WERI-Rb-1 (cell line): ENCODE results near the gene LRAT.

Experiments used
- DNase-seq: peaks from one replicate; pipeline ENCODE4 v3.0.0-alpha.2; 2020
- H3K27ac ChIP-seq: fragments of 250-450 bp; sonication (Bioruptor Pico); 2 replicates; pipeline ENCODE4 v1.5.1; 2020; ENCODE audit warnings: mild to moderate bottlenecking, moderate library complexity
- H3K27me3 ChIP-seq: fragments of 250-450 bp; sonication (Bioruptor Pico); 2 replicates; pipeline ENCODE4 v1.5.1; 2021; ENCODE audit warnings: mild to moderate bottlenecking, low read depth, moderate library complexity; ENCODE audit not compliant: insufficient read depth, severe bottlenecking
- H3K36me3 ChIP-seq: fragments of 250-450 bp; sonication (Bioruptor Pico); 2 replicates; pipeline ENCODE4 v1.5.1; 2020; ENCODE audit warnings: mild to moderate bottlenecking, moderate library complexity
- H3K4me3 ChIP-seq: 2 replicates; pipeline ENCODE4 v1.5.1; 2011; ENCODE audit warnings: low read depth, mild to moderate bottlenecking, control low read depth, low read length
- H3K9me3 ChIP-seq: fragments of 250-450 bp; sonication (Bioruptor Pico); 2 replicates; pipeline ENCODE4 v1.5.1; 2021; ENCODE audit warnings: mild to moderate bottlenecking, moderate library complexity; ENCODE audit not compliant: severe bottlenecking
- CTCF ChIP-seq: IDR thresholded peaks from 2 replicates; pipeline ENCODE4 v1.5.1; 2011; ENCODE audit warnings: low read depth, mild to moderate bottlenecking, control low read depth, inconsistent platforms, low read length

Gene LRAT

GRCh38 chr4:154741131-154741665 is 2.6 kb upstream of the LRAT start:
- no peak for DNase-seq
- H3K4me3 ChIP-seq, result no peak overlapping the region
- H3K36me3 ChIP-seq, result no peaks in the 10 kb centered on the region
- H3K27me3 ChIP-seq, result no peaks in the 10 kb centered on the region
- no peak overlapping the region for H3K27ac ChIP-seq
- TF ChIP-seq CTCF, result no peak
- no peaks in the 10 kb centered on the region for H3K9me3 ChIP-seq

GRCh38 chr4:154741922-154742850 is 1.6 kb upstream of the LRAT start:
- no peaks in the 10 kb centered on the region for H3K9me3 ChIP-seq
- H3K27ac ChIP-seq, result no peak overlapping the region
- no peaks in the 10 kb centered on the region for H3K27me3 ChIP-seq
- no peak overlapping the region for H3K4me3 ChIP-seq
- DNase-seq, result no peak
- no peaks in the 10 kb centered on the region for H3K36me3 ChIP-seq
- no peak for TF ChIP-seq CTCF

- H3K9me3 ChIP-seq, result no peaks in the 10 kb centered on the region
These were observed 634 bp downstream of the LRAT start for GRCh38 chr4:154744341-154744926.

GRCh38 chr4:154757713-154758112 is 13.9 kb downstream of the LRAT start:
- H3K36me3 ChIP-seq, result no peaks in the 10 kb centered on the region
- H3K27ac ChIP-seq, result no peak overlapping the region
- no peaks in the 10 kb centered on the region for H3K9me3 ChIP-seq
- H3K4me3 ChIP-seq, result no peak overlapping the region
- no peak for DNase-seq
- no peaks in the 10 kb centered on the region for H3K27me3 ChIP-seq
- no peak for TF ChIP-seq CTCF

More at GRCh38 chr4:154744341-154744926, 634 bp downstream of the LRAT start:
- Histone ChIP-seq H3K27ac (no peak overlapping the region), H3K4me3 (peak overlapping the region; percentile 60), H3K27me3 (no peaks in the 10 kb centered on the region), H3K36me3 (no peaks in the 10 kb centered on the region)
- no peak for TF ChIP-seq CTCF
- DNase-seq, result no peak

GRCh38 chr4:154760895-154761294 is 17.1 kb downstream of the LRAT start:
- TF ChIP-seq CTCF, result no peak
- no peaks in the 10 kb centered on the region for H3K27me3 ChIP-seq
- no peak overlapping the region for H3K4me3 ChIP-seq
- H3K27ac ChIP-seq, result no peak overlapping the region
- no peaks in the 10 kb centered on the region for H3K36me3 ChIP-seq
- DNase-seq, result no peak
- H3K9me3 ChIP-seq, result no peaks in the 10 kb centered on the region
